Non-pigmented ciliary epithelial cell (primary cell): ENCODE results near the gene TAS2R42.

Experiments
- DNase-seq: peaks from one replicate; pipeline ENCODE4 v3.0.0-alpha.2; 2010; ENCODE audit warnings: low read depth

The TAS2R42 gene, protein sequence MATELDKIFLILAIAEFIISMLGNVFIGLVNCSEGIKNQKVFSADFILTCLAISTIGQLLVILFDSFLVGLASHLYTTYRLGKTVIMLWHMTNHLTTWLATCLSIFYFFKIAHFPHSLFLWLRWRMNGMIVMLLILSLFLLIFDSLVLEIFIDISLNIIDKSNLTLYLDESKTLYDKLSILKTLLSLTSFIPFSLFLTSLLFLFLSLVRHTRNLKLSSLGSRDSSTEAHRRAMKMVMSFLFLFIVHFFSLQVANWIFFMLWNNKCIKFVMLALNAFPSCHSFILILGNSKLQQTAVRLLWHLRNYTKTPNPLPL

DNA sequence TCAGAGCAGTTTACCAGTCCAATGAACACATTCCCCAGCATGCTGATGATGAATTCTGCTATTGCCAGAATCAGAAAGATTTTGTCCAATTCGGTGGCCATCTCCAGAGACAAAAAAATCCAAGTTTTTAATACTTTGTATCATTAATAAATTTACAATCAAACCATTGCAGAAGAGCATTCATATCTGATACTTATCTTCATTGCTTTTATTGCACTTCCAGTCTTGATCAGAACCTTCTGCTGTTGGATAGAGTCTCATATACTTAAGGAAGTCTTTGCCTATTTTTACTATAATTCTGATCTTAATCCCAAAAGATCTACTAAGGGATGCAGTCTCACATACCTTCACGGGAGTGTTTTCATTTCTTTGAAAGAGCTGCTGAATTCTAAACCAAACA is at the start of gene TAS2R42:
TSS of gene TAS2R42 (minus strand) at position 101 of the 400 bp plus-strand sequence. CDS start at position 101, 0 bp downstream.
- no peak for DNase-seq

DNA sequence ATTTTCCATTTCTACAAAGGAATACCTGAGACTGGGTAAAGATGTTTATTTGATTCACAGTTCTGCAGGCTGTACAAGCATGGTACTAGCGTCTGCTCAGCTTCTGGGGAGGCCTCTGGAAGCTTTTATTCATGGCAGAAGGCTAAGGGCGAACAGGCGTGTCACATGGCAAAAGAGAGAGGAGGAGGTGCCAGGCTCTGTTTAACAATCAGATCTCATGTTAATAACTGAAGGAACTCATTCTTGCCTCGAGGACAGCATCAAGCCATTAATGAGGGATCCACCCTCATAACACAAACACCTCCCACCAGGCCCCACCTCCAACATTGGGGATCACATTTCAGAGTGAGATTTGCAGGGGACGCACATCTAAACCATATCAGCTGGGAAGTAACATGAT is 46.8 kb upstream of the TAS2R42 start:
- no peak for DNase-seq

DNA sequence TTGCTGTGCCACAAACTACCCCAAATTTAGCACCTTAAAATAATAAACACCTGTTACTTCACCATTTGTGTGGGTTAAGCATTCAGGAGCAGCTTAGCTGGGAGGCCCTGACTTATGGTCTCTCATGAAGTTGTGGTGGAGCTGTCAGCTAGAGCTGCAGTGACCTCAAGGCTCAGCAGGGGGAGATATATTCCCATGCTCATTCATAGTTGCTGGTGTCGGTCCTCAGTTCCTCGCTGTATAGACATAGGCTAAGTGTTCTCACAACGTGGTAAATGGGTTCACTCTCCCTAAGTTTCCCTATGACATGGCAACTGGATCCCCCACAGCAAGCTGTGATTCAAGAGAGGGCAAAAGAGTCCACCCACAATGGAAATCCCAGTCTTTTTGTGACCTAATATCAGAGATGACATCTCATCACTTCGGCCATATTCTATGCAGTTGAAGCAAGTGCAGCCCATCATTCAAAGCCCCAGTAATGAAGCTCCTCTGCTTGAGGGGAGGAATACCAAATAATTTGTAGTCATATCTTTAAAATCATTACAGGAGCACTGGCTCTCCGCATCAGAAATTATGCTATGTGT is 41.7 kb upstream of the TAS2R42 start:
- DNase-seq = peak; percentile 30

DNA sequence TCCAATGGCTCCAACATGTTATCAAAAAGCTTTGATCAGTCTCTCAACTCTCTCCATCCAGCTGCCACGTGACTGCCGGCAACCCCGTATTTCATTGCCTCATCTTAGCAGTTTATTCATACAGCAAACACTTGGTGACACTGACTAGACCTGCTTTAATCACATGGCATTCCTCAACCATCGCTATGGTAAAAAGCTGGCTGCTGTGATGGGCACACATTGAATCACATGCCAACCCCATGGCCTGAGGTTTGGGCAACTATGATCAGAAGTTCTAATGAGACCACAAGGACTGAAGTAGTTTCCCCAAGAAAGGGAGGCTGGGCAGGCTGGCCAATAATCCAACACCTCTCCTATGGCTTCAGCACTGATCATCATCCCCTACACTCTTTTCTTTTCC is 40.6 kb upstream of the TAS2R42 start:
- DNase-seq = no peak

DNA sequence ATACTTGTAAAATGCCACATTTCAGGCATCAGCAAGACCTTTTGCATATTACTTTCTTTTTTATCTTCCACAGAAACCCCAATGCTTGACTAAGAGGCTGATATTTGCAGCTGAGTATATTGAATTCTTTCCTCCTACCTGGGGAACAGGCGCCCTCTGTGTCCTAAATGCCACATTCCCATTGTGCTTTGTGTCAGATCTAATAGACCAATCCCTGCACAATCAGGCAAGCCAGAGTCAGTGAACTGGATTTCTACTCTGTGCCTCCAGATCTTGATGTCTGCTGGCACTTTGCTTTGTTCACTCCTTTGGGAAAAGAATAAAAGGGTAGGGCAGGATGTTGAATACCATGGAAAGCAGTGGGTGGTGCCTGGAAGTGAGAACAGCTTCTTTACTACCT is 22.4 kb upstream of the TAS2R42 start:
- DNase-seq = no peak

- no peak for DNase-seq
These were observed 17.4 kb upstream of the TAS2R42 start for GRCh38 chr12:11204173-11204572.

DNA sequence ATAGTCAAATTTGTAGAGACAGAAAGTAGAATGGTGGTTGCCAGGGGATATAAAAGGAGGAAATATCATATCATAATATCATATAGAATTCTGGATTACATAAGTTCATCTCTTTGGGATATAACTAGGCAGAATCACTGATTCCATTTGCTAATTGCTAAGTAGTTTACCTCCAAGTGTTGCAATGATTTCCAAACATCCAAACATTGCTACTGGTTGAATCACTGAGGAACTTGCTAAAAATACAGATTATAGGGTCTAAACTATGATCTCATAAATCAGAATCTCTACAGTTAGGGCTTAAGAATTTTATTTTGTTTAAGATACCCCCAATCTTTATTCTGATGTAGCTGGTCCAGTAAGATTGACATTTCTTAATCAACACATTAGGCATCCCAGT is 16.1 kb upstream of the TAS2R42 start:
- no peak for DNase-seq

- no peak for DNase-seq
These were observed 3.7 kb downstream of the TAS2R42 start for GRCh38 chr12:11183011-11183410.

DNA sequence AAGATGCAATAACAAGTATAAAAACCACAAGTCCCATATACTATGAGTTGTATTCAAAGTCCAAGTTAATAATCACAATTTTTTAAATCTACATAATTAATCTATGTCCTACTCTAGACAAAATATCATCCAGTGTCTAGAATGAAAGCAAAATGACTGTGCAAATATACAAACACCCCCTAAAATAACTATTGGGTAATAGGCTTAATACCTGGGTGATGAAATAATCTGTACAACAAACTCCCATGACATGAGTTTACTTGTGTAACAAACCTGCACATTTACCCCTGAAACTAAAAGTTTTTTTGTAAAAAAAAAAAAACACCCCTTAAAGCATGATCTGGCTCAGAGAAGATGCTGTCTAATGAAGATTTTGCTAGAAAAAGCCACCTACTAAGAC is 4.2 kb downstream of the TAS2R42 start:
- DNase-seq = no peak

- DNase-seq = no peak
These were observed 8.5 kb downstream of the TAS2R42 start for GRCh38 chr12:11178250-11178649.

DNA sequence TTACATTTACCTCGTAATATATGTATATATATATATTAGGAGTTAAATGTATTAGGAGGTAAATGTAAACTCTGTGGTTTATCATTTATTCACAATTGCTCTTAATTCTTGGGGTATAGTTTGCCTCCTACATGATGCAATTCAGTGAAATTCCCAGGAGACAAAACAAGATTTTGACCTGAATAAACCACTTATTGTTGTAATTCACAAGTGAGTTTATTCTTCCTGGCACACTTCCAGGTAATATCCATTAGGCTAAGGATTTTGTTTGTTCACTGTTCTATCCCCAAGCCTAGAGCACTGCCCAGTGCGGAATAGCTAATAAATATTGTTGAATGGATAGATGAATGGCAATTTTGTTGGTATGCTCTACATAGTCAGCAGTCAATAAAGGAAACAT is 12.7 kb downstream of the TAS2R42 start:
- no peak for DNase-seq

GRCh38 chr12:11171969-11172675 is 14.6 kb downstream of the TAS2R42 start:
- no peak for DNase-seq

DNA sequence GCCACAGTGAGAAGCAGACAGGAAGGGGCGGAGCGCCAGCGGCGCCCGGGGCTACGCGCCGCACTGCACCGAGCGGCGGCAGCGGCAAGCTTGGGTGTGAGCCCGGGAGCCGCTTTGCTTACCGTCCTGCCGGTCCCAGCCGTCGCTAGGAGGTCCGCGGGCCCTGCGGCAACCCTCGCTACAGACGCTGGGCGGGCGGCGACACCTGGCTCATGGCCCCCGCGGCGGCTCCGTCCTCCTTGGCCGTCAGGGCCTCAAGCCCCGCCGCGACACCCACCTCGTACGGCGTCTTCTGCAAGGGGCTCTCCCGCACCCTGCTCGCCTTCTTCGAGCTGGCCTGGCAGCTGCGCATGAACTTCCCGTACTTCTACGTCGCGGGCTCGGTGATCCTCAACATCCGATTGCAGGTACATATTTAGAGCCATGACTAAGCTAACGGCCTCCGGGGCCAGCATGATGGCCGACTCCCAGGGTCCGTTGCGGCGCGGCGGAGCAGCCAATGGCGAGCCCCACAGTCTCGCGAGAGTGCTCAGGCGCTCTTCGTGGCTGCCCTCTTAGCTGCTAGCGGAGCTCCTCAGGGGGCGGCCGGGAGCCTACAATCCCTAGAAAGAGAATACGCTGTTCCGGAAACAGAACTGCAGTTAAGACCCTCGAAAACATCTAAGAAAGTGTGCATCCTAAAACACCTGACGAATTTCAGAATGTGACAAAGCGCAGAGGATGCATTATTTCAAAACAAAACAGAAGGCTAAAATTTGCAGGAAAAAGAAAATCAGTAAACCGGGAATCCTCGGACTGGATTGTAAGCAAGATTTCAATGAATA is 15.4 kb downstream of the TAS2R42 start, which contains the start of gene SMIM10L1:
TSS of gene SMIM10L1 (plus strand) at position 50 of the 824 bp plus-strand sequence. CDS start at position 213, 163 bp downstream.
- peak; percentile 78 for DNase-seq

DNA sequence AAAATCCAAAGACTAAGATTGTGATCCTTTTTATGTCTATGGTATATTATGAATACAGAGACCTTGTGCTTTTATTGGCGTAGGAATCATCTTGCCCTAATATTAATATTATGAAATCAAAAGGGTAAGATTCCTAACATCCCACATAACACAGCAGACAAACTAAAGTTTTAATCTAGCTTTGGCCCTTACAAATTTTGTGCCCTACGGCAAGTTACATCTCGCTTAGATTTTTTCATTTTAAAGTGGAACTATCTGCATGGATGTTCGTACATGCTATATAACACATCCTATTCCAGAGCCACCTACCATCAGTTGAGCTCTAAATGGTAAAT is 16.0 kb downstream of the TAS2R42 start:
- no peak for DNase-seq

DNA sequence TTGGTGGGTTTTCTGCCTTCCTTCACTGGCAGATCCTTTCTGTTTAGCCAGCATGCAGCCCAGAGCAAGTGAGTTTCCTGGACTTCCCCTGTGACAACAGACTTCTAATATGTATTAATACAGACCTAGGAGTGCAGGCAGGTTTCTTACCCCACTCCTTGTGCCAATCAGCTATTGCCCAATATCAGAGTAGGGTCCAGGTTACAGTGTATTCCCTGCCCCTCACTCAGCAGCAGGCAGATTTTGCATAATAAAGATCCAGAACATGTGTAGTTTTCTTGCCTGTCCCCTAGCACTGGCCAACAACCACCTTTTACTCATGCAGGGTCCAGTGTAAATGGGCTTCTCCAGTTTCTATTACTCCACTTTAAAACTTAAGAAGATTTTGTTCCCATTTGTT is 20.4 kb downstream of the TAS2R42 start:
- DNase-seq = no peak

- no peak for DNase-seq
These were observed 22.4 kb downstream of the TAS2R42 start for GRCh38 chr12:11164384-11164783.

- no peak for DNase-seq
These were observed 24.2 kb downstream of the TAS2R42 start for GRCh38 chr12:11162502-11162901.

DNA sequence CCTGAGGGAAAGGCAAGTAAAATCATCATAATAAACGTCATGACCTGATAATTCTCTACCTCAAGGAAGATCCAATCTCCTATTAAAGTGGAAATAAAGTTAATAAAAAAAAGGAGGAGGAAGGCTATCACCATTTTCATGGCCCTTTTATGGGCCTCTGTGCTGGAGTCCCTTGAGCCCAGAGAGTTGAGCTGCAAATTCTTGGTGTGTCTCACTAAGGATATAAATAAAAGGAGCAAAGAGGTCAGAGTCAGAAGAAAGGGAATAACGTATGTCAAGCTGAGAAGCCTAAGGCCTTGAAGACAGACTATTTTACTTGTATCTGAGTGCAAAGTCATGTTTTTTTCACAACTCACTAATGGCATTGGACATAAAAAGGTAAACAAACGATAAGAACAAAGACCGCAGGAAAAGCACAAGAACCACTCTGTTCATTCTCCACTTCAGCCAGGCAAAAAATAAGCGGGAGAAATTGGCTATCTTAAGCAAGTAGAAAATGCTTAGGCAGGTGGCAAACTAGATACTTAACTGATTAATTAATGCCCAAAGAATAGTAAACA is 27.8 kb downstream of the TAS2R42 start:
- DNase-seq = no peak

DNA sequence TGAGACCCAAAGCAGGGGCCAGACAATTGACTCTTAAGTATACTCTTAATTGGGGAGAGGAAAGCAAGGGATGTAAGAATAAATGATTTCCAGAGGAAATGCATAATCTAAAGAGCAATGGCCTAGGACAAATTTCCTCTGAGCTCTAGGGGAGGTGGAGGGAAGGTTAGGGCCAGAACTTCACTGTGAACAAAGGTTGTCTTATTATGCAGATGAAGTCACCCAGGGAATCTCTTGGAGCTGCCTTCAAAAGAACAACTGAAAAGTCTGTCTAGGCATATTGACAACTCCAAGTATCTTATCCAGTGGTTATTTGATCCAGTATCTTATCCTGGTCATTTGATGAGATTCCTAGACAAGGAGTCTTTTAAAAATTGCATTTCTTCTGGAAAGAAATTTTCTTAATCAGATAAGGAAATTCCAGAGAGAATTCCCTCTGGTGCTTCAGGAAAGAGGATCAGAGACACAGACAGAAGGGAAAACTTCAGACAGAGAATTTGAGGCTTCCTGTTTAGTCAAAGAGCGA is 32.3 kb downstream of the TAS2R42 start:
- no peak for DNase-seq

DNA sequence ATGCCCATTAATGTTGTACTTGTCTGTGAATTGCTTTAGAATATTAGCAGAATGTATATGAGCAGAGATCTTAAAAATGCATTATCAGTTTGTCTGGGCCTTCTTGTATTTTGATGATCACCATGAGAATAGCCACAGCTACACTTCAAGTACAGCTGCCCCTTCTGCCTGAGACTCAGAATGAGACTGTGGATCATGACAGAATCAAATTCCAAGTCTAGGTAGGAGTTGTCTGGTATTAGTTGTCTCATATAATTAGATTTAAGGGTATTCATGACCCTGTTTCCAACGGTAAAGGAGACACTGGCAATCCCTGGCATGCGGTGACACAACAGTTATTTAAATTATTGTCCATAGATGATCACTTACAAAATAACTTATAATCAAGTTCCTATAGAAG is 34.0 kb downstream of the TAS2R42 start:
- no peak for DNase-seq

DNA sequence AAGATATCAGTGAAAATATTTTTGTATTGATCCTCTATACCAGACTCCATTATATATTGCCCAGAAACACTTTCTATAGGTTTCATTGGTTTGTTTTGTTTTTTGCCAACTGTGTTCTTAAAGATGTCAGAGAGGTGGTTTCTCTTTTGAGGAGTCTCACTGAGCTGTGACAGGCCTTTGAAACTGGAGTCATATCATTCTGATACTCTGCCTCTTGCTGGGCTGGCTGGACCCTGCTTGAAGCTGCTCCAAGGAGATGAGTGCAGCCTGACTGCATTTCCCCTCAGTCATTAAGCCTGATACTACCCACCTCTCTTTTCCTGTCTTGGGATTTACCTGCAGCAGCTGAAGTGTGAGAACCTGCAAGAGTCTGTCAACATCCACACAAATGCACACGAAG is 35.9 kb downstream of the TAS2R42 start:
- no peak for DNase-seq

DNA sequence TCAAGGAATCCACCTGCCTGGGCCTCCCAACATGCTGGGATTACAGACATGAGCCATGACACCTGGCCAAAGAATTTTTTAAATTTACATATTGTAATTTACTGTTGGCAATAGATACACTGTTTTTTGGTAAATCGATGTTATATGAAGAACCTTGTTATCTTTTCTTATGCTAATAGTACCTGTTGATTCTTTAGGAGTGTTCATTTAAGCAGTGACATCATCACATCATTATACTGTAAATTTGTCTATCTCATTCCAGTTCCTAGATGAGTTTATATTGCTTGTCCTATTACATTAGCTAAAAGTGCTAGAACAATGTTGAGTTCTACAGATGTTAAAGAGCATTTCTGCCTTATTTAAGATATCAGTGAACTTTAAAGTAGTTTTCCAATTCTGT is 39.3 kb downstream of the TAS2R42 start:
- DNase-seq = no peak
